AG04450 (cell line): ENCODE data around the gene FBXO5. TPM values are rescaled to one million over a fixed set of nuclear protein-coding genes. Genes with fewer than 3 reads are reported as not detected.

Experiments used
- CTCF ChIA-PET: fragments of 300-600, 350-600 bp; formaldehyde crosslinking; extraction: SDS; loops from one replicate; lab custom pipeline; 2022; ENCODE audit warnings: antibody characterized with exemption, inconsistent platforms; lab: Charles Lee
- POLR2A ChIA-PET: fragments of 350-600 bp; formaldehyde crosslinking; extraction: SDS; loops from one replicate; lab custom pipeline; 2021; ENCODE audit warnings: antibody characterized with exemption, inconsistent platforms; lab: Yijun Ruan, JAX
- DNase-seq: peaks from one replicate; pipeline ENCODE4 v3.0.0-alpha.2; 2011; ENCODE audit warnings: low read depth, low spot score
- H3K27ac ChIP-seq: one replicate; pipeline ENCODE4 v1.5.1; 2012; ENCODE audit warnings: low read depth, low read length, control low read depth
- H3K27me3 ChIP-seq: one replicate; pipeline ENCODE4 v1.6.0; 2012; ENCODE audit warnings: low read length; ENCODE audit not compliant: control insufficient read depth, insufficient read depth
- H3K4me3 ChIP-seq: 2 replicates; pipeline ENCODE4 v1.5.1; 2011; ENCODE audit warnings: mild to moderate bottlenecking, low read depth, low read length, control low read depth
- H3K9me3 ChIP-seq: 2 replicates; pipeline ENCODE4 v1.5.1; 2012; ENCODE audit warnings: low read length; ENCODE audit not compliant: control insufficient read depth, insufficient read depth
- polyA plus RNA-seq: library from polyadenylated mRNA; depleted of rRNA; stranded (reverse); fragments of >200 nt; gene quantifications from 2 replicates; pipeline ENCODE4 v1.2.3, GENCODE V29; 2011
- TF ChIP-seq, protein P1 (sequence below): IDR thresholded peaks from 2 replicates; pipeline ENCODE4 v1.5.1; 2011; ENCODE audit warnings: low read depth, low read length, control low read depth, inconsistent platforms

The FBXO5 gene
- polyA plus RNA-seq, 1 experiment = 13.1 TPM

GRCh38 chr6:153016846-153017245, 34.0 kb upstream of the FBXO5 start:
- CTCF ChIA-PET = no interaction called here
- Histone ChIP-seq H3K4me3 (no peak overlapping the region), H3K27me3 (no peaks in the 10 kb centered on the region), H3K9me3 (no peaks in the 10 kb centered on the region), H3K27ac (no peak overlapping the region)
- TF ChIP-seq, protein P1, sequence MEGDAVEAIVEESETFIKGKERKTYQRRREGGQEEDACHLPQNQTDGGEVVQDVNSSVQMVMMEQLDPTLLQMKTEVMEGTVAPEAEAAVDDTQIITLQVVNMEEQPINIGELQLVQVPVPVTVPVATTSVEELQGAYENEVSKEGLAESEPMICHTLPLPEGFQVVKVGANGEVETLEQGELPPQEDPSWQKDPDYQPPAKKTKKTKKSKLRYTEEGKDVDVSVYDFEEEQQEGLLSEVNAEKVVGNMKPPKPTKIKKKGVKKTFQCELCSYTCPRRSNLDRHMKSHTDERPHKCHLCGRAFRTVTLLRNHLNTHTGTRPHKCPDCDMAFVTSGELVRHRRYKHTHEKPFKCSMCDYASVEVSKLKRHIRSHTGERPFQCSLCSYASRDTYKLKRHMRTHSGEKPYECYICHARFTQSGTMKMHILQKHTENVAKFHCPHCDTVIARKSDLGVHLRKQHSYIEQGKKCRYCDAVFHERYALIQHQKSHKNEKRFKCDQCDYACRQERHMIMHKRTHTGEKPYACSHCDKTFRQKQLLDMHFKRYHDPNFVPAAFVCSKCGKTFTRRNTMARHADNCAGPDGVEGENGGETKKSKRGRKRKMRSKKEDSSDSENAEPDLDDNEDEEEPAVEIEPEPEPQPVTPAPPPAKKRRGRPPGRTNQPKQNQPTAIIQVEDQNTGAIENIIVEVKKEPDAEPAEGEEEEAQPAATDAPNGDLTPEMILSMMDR = no peak
- POLR2A ChIA-PET = no interaction called here
- no peak for DNase-seq

- TF ChIP-seq, protein P1 = no peak
- DNase-seq = no peak
- Histone ChIP-seq H3K27me3 (no peaks in the 10 kb centered on the region), H3K9me3 (no peaks in the 10 kb centered on the region), H3K4me3 (no peak overlapping the region), H3K27ac (no peak overlapping the region)
- ChIA-PET POLR2A (no interaction called here), CTCF (interaction anchor here (0.7 to 2.9 kb wide), 3 partner anchors 8 to 11 kb away, joined by 3 to 12 read pairs (median 3); no protein-coding TSS in a partner anchor)
Measured at GRCh38 chr6:153015094-153015640, 32.3 kb upstream of the FBXO5 start.

- ChIA-PET CTCF (interaction anchor here (0.5 to 2.9 kb wide), 3 partner anchors 11 to 91 kb away, joined by 3 to 12 read pairs (median 6); no protein-coding TSS in a partner anchor), POLR2A (no interaction called here)
- no peaks in the 10 kb centered on the region for H3K27me3 ChIP-seq
- DNase-seq = no peak
- no peak overlapping the region for H3K4me3 ChIP-seq
- no peak overlapping the region for H3K27ac ChIP-seq
- no peaks in the 10 kb centered on the region for H3K9me3 ChIP-seq
- TF ChIP-seq, protein P1 = no peak
Measured at GRCh38 chr6:153013438-153013837, 30.6 kb upstream of the FBXO5 start.

GRCh38 chr6:153012856-153013255, 30.0 kb upstream of the FBXO5 start:
- TF ChIP-seq, protein P1 = no peak
- no peak for DNase-seq
- H3K9me3 ChIP-seq = no peaks in the 10 kb centered on the region
- no peak overlapping the region for H3K4me3 ChIP-seq
- CTCF ChIA-PET = interaction anchor here (1.8 to 2.9 kb wide), 2 partner anchors 12 to 19 kb away, joined by 6 to 12 read pairs; no protein-coding TSS in a partner anchor
- no peaks in the 10 kb centered on the region for H3K27me3 ChIP-seq
- POLR2A ChIA-PET = no interaction called here
- H3K27ac ChIP-seq = no peak overlapping the region

GRCh38 chr6:153003366-153003690, 20.5 kb upstream of the FBXO5 start:
- DNase-seq = no peak
- Histone ChIP-seq H3K27me3 (no peaks in the 10 kb centered on the region), H3K27ac (peak overlapping the region; percentile 80), H3K9me3 (no peaks in the 10 kb centered on the region), H3K4me3 (peak overlapping the region; percentile 73)
- ChIA-PET CTCF (no interaction called here), POLR2A (no interaction called here)
- TF ChIP-seq, protein P1 = no peak
